ENCODE data around the gene ZNF606.
A peak's percentile ranks its signal among the peaks of the same experiment; 100 is the strongest.

The ZNF606 gene

GRCh38 chr19:58002384-58003173, at the start of gene ZNF606:
ZNF606 (minus strand) TSS chr19:58002820; CDS start chr19:58001319, 1,501 bp downstream.
- peak; percentile 42 for DNase-seq

DNA sequence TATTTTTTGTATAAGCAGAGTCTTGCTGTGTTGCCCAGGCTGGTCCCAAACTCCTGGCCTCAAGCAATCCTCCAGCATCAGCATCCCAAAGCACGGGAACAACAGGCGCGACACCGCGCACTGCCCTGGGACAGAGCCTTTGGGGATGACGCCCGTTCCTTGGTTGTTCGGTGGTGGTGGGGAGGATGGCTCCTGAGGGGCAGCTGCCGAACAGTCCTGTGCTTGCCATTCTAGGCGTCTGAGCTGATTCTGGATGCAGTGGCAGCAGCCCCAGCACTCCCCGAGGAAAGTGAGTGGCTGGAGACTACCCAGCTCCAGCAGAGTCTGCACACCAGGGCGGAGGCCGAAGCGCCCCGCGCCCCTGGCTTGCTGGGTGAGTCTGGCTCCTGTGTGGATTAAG, 49.6 kb upstream of the ZNF606 start:
- DNase-seq, result no peak

DNA sequence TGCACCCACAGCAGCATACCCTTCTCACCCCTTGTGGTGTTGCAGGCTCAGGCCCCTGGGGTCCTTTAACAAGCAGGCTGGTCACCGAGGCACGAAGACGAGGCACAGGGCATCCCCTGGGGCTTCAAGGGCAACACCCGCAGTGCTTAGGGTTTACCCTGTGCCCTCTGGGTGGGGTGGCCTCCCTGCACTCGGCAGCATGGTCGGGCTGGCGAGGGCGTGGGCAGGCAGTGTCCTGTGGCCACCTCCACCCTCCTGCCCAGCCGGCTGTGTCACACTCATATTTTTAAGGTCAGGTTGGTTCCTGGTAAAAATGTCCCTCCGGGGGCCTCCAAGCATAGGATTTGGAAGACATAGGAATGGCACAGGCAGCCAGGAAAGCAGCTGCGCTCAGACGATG, 45.1 kb upstream of the ZNF606 start:
- DNase-seq, result no peak

DNA sequence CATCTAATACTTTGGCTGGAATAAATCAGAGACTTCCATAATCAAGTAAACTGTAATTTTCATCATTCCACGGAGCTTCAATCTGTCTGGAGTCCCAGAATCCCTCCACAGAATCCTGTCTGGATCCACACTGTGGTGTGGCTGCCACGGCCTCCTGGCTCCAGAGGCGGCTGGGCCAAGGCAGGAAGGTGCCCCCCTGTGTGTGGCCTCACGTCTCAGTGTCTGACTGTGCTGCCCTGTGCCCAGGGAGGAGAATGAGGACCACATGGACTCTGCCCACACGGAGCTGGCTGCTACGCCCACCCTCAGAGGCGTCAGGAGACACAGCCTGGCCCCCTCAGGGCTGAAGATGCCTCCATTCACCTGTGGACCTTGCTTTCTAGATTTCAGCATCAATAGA, 44.2 kb upstream of the ZNF606 start:
- DNase-seq, result no peak

DNA sequence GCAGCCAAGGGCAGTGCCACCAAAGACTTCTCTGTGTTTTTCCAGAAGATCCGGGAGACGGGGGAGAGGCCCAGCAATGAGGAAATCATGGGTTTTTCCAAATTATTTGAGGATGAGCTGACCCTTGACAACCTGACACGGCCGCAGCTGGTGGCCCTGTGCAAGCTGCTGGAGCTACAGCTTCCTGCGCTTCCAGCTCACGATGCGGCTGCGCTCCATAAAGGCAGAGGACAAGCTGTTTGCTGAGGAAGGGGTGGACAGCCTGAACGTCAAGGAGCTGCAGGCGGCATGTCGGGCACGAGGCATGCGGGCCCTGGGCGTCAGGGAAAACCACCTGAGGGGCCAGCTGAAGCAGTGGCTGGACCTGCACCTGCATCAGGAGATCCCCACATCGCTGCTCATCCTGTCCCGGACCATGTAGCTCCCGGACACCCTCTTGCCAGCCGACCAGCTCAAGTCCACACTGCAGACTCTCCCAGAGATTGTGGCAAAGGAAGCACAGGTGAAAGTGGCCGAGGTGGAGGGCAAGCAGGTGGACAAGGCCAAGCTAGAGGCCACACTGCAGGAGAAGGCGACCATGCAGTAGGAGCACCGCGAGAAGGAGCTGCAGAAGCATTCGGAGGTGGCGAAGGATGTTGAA, 42.9 kb upstream of the ZNF606 start:
- no peak for DNase-seq

DNA sequence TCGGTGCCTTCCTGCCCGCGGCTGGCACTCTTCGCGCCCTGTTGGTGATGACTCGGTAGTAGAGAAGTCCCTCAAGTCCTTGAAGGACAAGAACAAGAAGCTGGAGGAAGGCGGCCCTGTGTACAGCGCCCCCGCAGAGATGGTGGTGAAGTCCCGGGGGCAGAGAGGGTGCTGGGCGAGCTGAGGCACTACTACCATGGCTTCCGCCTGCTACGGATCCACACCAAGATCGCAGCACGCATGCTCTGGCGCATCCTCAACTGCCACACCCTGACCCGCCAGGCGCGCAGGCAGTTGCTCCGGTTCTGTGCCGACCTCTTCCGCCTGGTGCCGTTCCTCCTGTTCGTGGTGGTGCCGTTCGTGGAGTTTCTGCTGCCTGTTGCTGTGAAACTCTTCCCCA, 42.3 kb upstream of the ZNF606 start:
- DNase-seq, result no peak

GRCh38 chr19:58044391-58044790, 41.8 kb upstream of the ZNF606 start:
- DNase-seq, result no peak

GRCh38 chr19:58042495-58043340, 40.1 kb upstream of the ZNF606 start:
- DNase-seq, result no peak

- no peak for DNase-seq
Measured at GRCh38 chr19:58040751-58041525, 38.3 kb upstream of the ZNF606 start.

DNA sequence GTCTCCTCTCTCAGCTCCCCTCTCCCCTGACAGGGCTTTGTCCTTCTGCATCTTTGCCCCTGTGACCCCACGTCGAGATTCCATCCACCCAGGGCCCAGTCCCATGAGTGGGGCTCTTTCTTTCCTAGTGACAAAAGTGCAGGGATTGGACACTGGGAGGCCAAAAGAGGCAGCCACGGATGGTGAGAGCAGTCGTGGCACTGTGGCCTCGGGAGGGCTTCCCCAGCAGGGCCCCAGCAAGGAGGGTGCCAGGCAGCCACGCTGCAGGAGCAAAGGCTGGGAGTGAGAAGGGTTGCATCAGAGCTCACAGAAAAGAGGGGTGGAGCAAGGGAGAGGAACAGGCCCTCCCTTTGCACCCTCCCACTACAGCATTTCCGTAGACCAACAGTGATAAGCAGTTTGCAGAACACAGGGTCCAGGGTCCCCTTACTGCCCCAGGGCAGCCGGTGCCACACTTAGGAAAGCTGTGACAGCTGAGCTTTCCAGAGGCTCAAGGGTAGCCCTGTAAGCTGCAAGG, 36.1 kb upstream of the ZNF606 start:
- DNase-seq, result no peak

- DNase-seq, result peak; percentile 36
Measured at GRCh38 chr19:58037927-58038687, 35.5 kb upstream of the ZNF606 start.

- DNase-seq, result no peak
Measured at GRCh38 chr19:58035863-58036262, 33.2 kb upstream of the ZNF606 start.

GRCh38 chr19:58034477-58034793, 31.8 kb upstream of the ZNF606 start:
- no peak for DNase-seq

- DNase-seq, result peak; percentile 89
Measured at GRCh38 chr19:58033741-58034476, 31.3 kb upstream of the ZNF606 start, which contains the start of gene ZSCAN1. ZSCAN1 (plus strand) TSS chr19:58034025; CDS start chr19:58037837, 3,812 bp downstream.

GRCh38 chr19:58024661-58025060, 22.0 kb upstream of the ZNF606 start:
- DNase-seq, result no peak

DNA sequence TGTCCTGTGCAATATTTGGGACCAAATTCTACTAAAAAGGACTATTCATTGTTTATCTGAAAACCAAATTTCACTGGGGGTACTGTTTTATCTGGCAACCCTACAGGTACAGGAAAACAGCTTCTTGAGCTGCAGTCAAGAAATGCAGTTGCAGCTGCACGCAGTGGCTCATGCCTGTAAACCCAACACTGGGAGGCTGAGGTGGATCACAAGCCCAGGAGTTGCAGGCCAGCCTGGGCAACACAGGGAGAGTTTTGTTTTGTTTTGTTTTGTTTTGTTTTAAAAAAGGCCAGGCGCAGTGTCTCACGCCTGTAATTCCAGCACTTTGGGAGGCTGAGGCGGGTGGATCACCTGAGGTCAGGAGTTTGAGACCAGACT, 19.7 kb upstream of the ZNF606 start:
- DNase-seq, result no peak

GRCh38 chr19:58021541-58022282, 19.1 kb upstream of the ZNF606 start:
- DNase-seq, result peak; percentile 80

- DNase-seq, result no peak
Measured at GRCh38 chr19:58020129-58020528, 17.5 kb upstream of the ZNF606 start.

DNA sequence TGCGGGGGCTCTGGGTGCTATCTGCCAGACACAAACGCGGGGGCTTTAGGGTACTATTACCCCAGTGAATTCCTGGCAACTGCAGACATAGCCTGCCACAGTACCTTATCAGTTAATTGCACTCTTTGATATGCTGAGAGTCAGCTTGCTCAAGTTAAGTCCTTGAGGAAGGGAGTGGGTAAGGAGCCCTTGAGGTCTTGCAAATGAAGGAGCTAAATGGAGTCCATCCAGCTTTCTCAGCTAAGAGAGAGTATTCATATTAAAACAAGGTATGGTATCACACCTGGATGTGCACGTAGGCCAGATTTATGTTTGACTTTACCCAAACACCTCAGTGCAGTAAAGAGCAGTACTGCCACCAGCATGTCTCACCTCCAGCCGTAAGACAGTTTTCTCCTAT, 11.5 kb upstream of the ZNF606 start:
- no peak for DNase-seq

GRCh38 chr19:58010507-58010906, 7.9 kb upstream of the ZNF606 start:
- no peak for DNase-seq
